GM23338 (cell line): ENCODE measurements around the gene ADGRL1. TPM values are rescaled to one million over a fixed set of nuclear protein-coding genes. Genes with fewer than 3 reads are reported as not detected.

Source experiments
- ATAC-seq: fragments of 200-7000 bp; cut with Tn5 transposase; 3 replicates; pipeline ENCODE4 v1.9.1; 2020
- DNase-seq: peaks from one replicate; pipeline ENCODE4 v3.0.0-alpha.2; 2015; ENCODE audit warnings: low spot score
- H2AFZ ChIP-seq: fragments of 200-600 bp; sonication (generic); 2 replicates; pipeline ENCODE4 v1.8.0; 2016; ENCODE audit warnings: antibody characterized with exemption, mild to moderate bottlenecking, moderate library complexity
- H3F3A ChIP-seq: fragments of 200-600 bp; sonication (generic); replicated peaks from 2 replicates; pipeline ENCODE4 v1.8.0; 2017; ENCODE audit warnings: antibody characterized with exemption, mixed run types, low read depth
- H3K27ac ChIP-seq: fragments of 200-600 bp; sonication (generic); 2 replicates; pipeline ENCODE4 v1.6.1; 2016; ENCODE audit warnings: low read depth
- H3K27me3 ChIP-seq: fragments of 200-600 bp; sonication (generic); 2 replicates; pipeline ENCODE4 v1.8.0; 2016; ENCODE audit warnings: mild to moderate bottlenecking, mixed run types, moderate library complexity; ENCODE audit not compliant: insufficient read depth
- H3K36me3 ChIP-seq: fragments of 200-600 bp; sonication (generic); 2 replicates; pipeline ENCODE4 v1.8.0; 2016; ENCODE audit warnings: mild to moderate bottlenecking; ENCODE audit not compliant: insufficient read depth
- H3K4me1 ChIP-seq: fragments of 200-600 bp; sonication (generic); 2 replicates; pipeline ENCODE4 v1.8.0; 2016; ENCODE audit warnings: mild to moderate bottlenecking, moderate library complexity; ENCODE audit not compliant: insufficient read depth
- H3K4me2 ChIP-seq: fragments of 200-600 bp; sonication (generic); 2 replicates; pipeline ENCODE4 v1.7.1; 2017; ENCODE audit warnings: mixed run types
- H3K4me3 ChIP-seq: fragments of 200-600 bp; sonication (generic); 2 replicates; pipeline ENCODE4 v1.6.1; 2016; ENCODE audit warnings: mixed run types
- H3K79me2 ChIP-seq: fragments of 200-600 bp; sonication (generic); replicated peaks from 2 replicates; pipeline ENCODE4 v1.8.0; 2017; ENCODE audit warnings: mild to moderate bottlenecking; ENCODE audit not compliant: insufficient read depth
- H3K9me2 ChIP-seq: fragments of 200-600 bp; sonication (generic); 2 replicates; pipeline ENCODE4 v1.8.0; 2017; ENCODE audit not compliant: insufficient read depth
- H4K20me1 ChIP-seq: fragments of 200-600 bp; sonication (generic); replicated peaks from 2 replicates; pipeline ENCODE4 v1.8.0; 2017; ENCODE audit warnings: mild to moderate bottlenecking; ENCODE audit not compliant: insufficient read depth
- H3K27ac Mint-ChIP-seq: 2 replicates; pipeline ENCODE4 v1.8.0; 2020; ENCODE audit warnings: inconsistent platforms, mild to moderate bottlenecking, moderate library complexity, mixed read lengths
- H3K27me3 Mint-ChIP-seq: 3 replicates; pipeline ENCODE4 v1.8.0; 2022; ENCODE audit warnings: low read depth, mild to moderate bottlenecking, moderate library complexity, mixed read lengths, inconsistent platforms; ENCODE audit not compliant: insufficient read depth, poor library complexity
- H3K36me3 Mint-ChIP-seq: 3 replicates; pipeline ENCODE4 v1.8.0; 2021; ENCODE audit warnings: low read depth, mild to moderate bottlenecking, inconsistent platforms, moderate library complexity, mixed read lengths
- H3K4me1 Mint-ChIP-seq: 3 replicates; pipeline ENCODE4 v1.8.0; 2020; ENCODE audit warnings: mild to moderate bottlenecking, inconsistent platforms, mixed read lengths
- H3K4me3 Mint-ChIP-seq: 3 replicates; pipeline ENCODE4 v1.8.0; 2021; ENCODE audit warnings: moderate library complexity, mild to moderate bottlenecking, inconsistent platforms, mixed read lengths
- H3K9me3 Mint-ChIP-seq: 3 replicates; pipeline ENCODE4 v1.8.0; 2020; ENCODE audit warnings: moderate library complexity, mild to moderate bottlenecking, inconsistent platforms, mixed read lengths
- CREB1 ChIP-seq: fragments of 250-450 bp; sonication (Bioruptor Pico); IDR thresholded peaks from 2 replicates; pipeline ENCODE4 v1.5.0; 2020; ENCODE audit warnings: low read depth, mild to moderate bottlenecking, moderate library complexity
- ETS1 ChIP-seq: IDR thresholded peaks from 2 replicates; pipeline ENCODE4 v1.6.1; 2016; ENCODE audit warnings: antibody characterized with exemption
- EZH2 ChIP-seq: fragments of 200-600 bp; sonication (generic); IDR thresholded peaks from one replicate; pipeline ENCODE4 v1.8.0; 2017; ENCODE audit warnings: antibody characterized with exemption, mild to moderate bottlenecking, low read depth; ENCODE audit not compliant: unreplicated experiment
- EZH2phosphoT487 ChIP-seq: fragments of 200-600 bp; sonication (generic); IDR thresholded peaks from one replicate; pipeline ENCODE4 v1.8.1; 2018; ENCODE audit warnings: antibody characterized with exemption; ENCODE audit not compliant: unreplicated experiment
- JUNB ChIP-seq: IDR thresholded peaks from one replicate; pipeline ENCODE4 v1.6.1; 2016; ENCODE audit warnings: antibody characterized with exemption; ENCODE audit not compliant: unreplicated experiment
- NANOG ChIP-seq: IDR thresholded peaks from 2 replicates; pipeline ENCODE4 v1.6.1; 2016; ENCODE audit warnings: antibody characterized with exemption, borderline replicate concordance
- POLR2AphosphoS5 ChIP-seq: IDR thresholded peaks from 2 replicates; pipeline ENCODE4 v1.6.1; 2016; ENCODE audit warnings: antibody characterized with exemption, low read depth
- STAT1 ChIP-seq: IDR thresholded peaks from one replicate; pipeline ENCODE4 v1.6.1; 2016; ENCODE audit warnings: antibody characterized with exemption; ENCODE audit not compliant: unreplicated experiment
- ZNF114 ChIP-seq: fragments of 250-450 bp; sonication (Bioruptor Pico); IDR thresholded peaks from 2 replicates; pipeline ENCODE4 v1.5.0; 2020; ENCODE audit warnings: mild to moderate bottlenecking, moderate library complexity
- ZNF331 ChIP-seq: fragments of 250-450 bp; sonication (Bioruptor Pico); IDR thresholded peaks from 2 replicates; pipeline ENCODE4 v1.5.0; 2020; ENCODE audit warnings: low read depth, mild to moderate bottlenecking, moderate library complexity
- ZNF462 ChIP-seq: fragments of 250-450 bp; sonication (Bioruptor Pico); IDR thresholded peaks from 2 replicates; pipeline ENCODE4 v1.5.0; 2020; ENCODE audit warnings: mild to moderate bottlenecking, moderate library complexity
- polyA plus RNA-seq: library from polyadenylated mRNA; unstranded; fragments of >200 nt; fragmentation: Nextera tagmentation; extraction: Ambion mirVana; gene quantifications from 2 replicates; pipeline ENCODE4 v1.2.1, GENCODE V29; 2016
- total RNA-seq: library from RNA; depleted of rRNA; stranded (reverse); fragments of >200 nt; shearing (Covaris generic); gene quantifications from 2 replicates; pipeline ENCODE4 v1.2.3, GENCODE V29; 2014
- TF ChIP-seq, protein P1 (sequence below), 2 experiments: fragments of 200-600 bp in 1 of 2; sonication (generic) in 1 of 2; conservative IDR thresholded peaks; 2 replicates each; pipeline versions ENCODE4 v1.5.1 to v1.6.1; 2016 to 2017; ENCODE audit warnings: antibody characterized with exemption in 2 of 2, low read depth in 2 of 2, mild to moderate bottlenecking in 2 of 2, moderate library complexity in 1 of 2
- TF ChIP-seq, protein P2 (sequence below): IDR thresholded peaks from one replicate; pipeline ENCODE4 v1.6.1; 2018; ENCODE audit warnings: antibody characterized with exemption; ENCODE audit not compliant: unreplicated experiment

Gene ADGRL1
- total and polyA plus RNA-seq, 2 experiments from 2014 or later, result 20.6 to 100 TPM

GRCh38 chr19:14185158-14185557, 20.8 kb downstream of the ADGRL1 start:
- ATAC-seq (no peak), DNase-seq (no peak)
- Mint-ChIP-seq H3K36me3 (peaks cover 14% of the 10 kb centered on the region; the same call in 2 of the 3 replicates), H3K4me3 (no peak overlapping the region), H3K27me3 (peaks cover 15% of the 10 kb centered on the region), H3K9me3 (no peaks in the 10 kb centered on the region), H3K27ac (no peak overlapping the region), H3K4me1 (peaks cover 6% of the 10 kb centered on the region; the same call in 1 of the 3 replicates)
- H3K27ac ChIP-seq, result no peak overlapping the region
- H3K79me2 ChIP-seq, result peaks cover 46% of the 10 kb centered on the region
- no peak overlapping the region for H3K4me3 ChIP-seq
- no peak overlapping the region for H2AFZ ChIP-seq
- H4K20me1 ChIP-seq, result peaks cover 12% of the 10 kb centered on the region
- H3K4me2 ChIP-seq, result no peak overlapping the region
- H3K36me3 ChIP-seq, result no peaks in the 10 kb centered on the region
- no peaks in the 10 kb centered on the region for H3K27me3 ChIP-seq
- no peaks in the 10 kb centered on the region for H3F3A ChIP-seq
- no peaks in the 10 kb centered on the region for H3K4me1 ChIP-seq
- TF ChIP-seq POLR2AphosphoS5 (no peak), ZNF462 (CRISPR knock-in tag) (no peak), ZNF114 (no peak), ZNF331 (CRISPR knock-in tag) (no peak), NANOG (no peak), ETS1 (no peak), STAT1 (no peak), JUNB (no peak), EZH2 (no peak), EZH2phosphoT487 (no peak), CREB1 (CRISPR knock-in tag) (no peak)
- TF ChIP-seq, protein P1, sequence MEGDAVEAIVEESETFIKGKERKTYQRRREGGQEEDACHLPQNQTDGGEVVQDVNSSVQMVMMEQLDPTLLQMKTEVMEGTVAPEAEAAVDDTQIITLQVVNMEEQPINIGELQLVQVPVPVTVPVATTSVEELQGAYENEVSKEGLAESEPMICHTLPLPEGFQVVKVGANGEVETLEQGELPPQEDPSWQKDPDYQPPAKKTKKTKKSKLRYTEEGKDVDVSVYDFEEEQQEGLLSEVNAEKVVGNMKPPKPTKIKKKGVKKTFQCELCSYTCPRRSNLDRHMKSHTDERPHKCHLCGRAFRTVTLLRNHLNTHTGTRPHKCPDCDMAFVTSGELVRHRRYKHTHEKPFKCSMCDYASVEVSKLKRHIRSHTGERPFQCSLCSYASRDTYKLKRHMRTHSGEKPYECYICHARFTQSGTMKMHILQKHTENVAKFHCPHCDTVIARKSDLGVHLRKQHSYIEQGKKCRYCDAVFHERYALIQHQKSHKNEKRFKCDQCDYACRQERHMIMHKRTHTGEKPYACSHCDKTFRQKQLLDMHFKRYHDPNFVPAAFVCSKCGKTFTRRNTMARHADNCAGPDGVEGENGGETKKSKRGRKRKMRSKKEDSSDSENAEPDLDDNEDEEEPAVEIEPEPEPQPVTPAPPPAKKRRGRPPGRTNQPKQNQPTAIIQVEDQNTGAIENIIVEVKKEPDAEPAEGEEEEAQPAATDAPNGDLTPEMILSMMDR (conservative IDR thresholded peaks at IDR 0.05; ENCODE audit: low read depth in 2 of 2), result no peak
- TF ChIP-seq, protein P2, sequence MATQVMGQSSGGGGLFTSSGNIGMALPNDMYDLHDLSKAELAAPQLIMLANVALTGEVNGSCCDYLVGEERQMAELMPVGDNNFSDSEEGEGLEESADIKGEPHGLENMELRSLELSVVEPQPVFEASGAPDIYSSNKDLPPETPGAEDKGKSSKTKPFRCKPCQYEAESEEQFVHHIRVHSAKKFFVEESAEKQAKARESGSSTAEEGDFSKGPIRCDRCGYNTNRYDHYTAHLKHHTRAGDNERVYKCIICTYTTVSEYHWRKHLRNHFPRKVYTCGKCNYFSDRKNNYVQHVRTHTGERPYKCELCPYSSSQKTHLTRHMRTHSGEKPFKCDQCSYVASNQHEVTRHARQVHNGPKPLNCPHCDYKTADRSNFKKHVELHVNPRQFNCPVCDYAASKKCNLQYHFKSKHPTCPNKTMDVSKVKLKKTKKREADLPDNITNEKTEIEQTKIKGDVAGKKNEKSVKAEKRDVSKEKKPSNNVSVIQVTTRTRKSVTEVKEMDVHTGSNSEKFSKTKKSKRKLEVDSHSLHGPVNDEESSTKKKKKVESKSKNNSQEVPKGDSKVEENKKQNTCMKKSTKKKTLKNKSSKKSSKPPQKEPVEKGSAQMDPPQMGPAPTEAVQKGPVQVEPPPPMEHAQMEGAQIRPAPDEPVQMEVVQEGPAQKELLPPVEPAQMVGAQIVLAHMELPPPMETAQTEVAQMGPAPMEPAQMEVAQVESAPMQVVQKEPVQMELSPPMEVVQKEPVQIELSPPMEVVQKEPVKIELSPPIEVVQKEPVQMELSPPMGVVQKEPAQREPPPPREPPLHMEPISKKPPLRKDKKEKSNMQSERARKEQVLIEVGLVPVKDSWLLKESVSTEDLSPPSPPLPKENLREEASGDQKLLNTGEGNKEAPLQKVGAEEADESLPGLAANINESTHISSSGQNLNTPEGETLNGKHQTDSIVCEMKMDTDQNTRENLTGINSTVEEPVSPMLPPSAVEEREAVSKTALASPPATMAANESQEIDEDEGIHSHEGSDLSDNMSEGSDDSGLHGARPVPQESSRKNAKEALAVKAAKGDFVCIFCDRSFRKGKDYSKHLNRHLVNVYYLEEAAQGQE, result no peak
- H3K9me2 ChIP-seq, result no peaks in the 10 kb centered on the region
